Astrocyte (in vitro differentiated cells and primary cell): ENCODE measurements around the gene SHROOM1.

Source experiments
- EZH2 ChIP-seq: IDR thresholded peaks from 2 replicates; pipeline ENCODE4 v1.6.1; 2012; ENCODE audit warnings: mild to moderate bottlenecking, low read length, inconsistent platforms; ENCODE audit not compliant: insufficient read depth
- TF ChIP-seq, protein P1 (sequence below): IDR thresholded peaks from 2 replicates; pipeline ENCODE4 v1.5.1; 2011; ENCODE audit warnings: low read depth, mild to moderate bottlenecking, inconsistent platforms, low read length, moderate library complexity; ENCODE audit not compliant: insufficient read depth

DNA sequence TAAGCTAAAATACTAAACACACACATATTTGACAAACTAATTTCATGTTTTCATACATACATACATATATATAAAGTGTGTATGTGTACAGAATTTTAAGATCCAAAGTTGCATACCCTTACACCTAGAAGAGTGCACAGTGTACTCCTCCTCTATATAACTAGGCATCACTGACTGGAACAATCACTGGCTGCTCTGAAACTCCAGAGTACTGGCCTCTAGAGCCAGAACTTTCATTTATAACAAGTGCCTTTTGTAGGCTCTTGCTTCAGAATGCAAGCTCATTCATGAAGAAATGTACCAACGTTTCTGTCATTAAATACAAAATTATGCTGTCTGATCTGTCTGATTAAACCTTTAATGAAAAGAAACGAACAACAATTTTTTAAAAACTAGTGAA lies 47.0 kb upstream of the SHROOM1 start:
- TF ChIP-seq, protein P1, sequence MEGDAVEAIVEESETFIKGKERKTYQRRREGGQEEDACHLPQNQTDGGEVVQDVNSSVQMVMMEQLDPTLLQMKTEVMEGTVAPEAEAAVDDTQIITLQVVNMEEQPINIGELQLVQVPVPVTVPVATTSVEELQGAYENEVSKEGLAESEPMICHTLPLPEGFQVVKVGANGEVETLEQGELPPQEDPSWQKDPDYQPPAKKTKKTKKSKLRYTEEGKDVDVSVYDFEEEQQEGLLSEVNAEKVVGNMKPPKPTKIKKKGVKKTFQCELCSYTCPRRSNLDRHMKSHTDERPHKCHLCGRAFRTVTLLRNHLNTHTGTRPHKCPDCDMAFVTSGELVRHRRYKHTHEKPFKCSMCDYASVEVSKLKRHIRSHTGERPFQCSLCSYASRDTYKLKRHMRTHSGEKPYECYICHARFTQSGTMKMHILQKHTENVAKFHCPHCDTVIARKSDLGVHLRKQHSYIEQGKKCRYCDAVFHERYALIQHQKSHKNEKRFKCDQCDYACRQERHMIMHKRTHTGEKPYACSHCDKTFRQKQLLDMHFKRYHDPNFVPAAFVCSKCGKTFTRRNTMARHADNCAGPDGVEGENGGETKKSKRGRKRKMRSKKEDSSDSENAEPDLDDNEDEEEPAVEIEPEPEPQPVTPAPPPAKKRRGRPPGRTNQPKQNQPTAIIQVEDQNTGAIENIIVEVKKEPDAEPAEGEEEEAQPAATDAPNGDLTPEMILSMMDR = no peak
- TF ChIP-seq EZH2 = no peak
